HepG2 (cell line): ENCODE measurements around the gene RPL41. TPM values are rescaled to one million over a fixed set of nuclear protein-coding genes. Genes with fewer than 3 reads are reported as not detected.

Source experiments
- HNRNPK ChIP-seq: fragments of 200-400 bp; formaldehyde crosslinking; IDR thresholded peaks from 2 replicates; pipeline ENCODE4 v1.6.1; 2018; ENCODE audit warnings: low read length, low read depth, moderate library complexity, mild to moderate bottlenecking; ENCODE audit not compliant: poor library complexity, severe bottlenecking
- JDP2 ChIP-seq: sonication (generic); formaldehyde crosslinking; IDR thresholded peaks from 2 replicates; pipeline ENCODE4 v1.8.1; 2022; ENCODE audit warnings: missing genetic modification reagents, borderline replicate concordance
- LCORL ChIP-seq, 2 experiments: fragments of 450-650 bp in 1 of 2; sonication (generic) in 1 of 2; formaldehyde crosslinking in 1 of 2; IDR thresholded peaks; 2 replicates each; pipeline versions ENCODE4 v1.5.0 to v1.6.1; 2017 to 2020; ENCODE audit warnings: antibody characterized with exemption in 1 of 2, missing genetic modification reagents in 1 of 2
- PRPF4 ChIP-seq: fragments of 200-400 bp; formaldehyde crosslinking; IDR thresholded peaks from 2 replicates; pipeline ENCODE4 v1.6.1; 2016; ENCODE audit warnings: low read length, low read depth; ENCODE audit not compliant: poor library complexity, severe bottlenecking
- ZNF33A ChIP-seq: sonication (generic); formaldehyde crosslinking; IDR thresholded peaks from 2 replicates; pipeline ENCODE4 v1.5.1; 2020; ENCODE audit warnings: missing genetic modification reagents, mild to moderate bottlenecking, moderate library complexity, borderline replicate concordance
- polyA plus RNA-seq, 8 experiments: library from polyadenylated mRNA; depleted of rRNA in 3 of 8; stranded (reverse) in 7 of 8; unstranded in 1 of 8; fragments of >200 nt; fragmentation: Illumina TruSeq in 4 of 8; extraction: Trizol in 4 of 8; gene quantifications; 2 replicates each; pipeline versions ENCODE4 v1.2.1 to v1.2.3, GENCODE V29; 2011 to 2016; ENCODE audit warnings: low read depth in 4 of 8, missing spikeins in 1 of 8, mixed read lengths in 1 of 8; ENCODE audit not compliant: insufficient read depth in 1 of 8
- total RNA-seq, 5 experiments: library from RNA; depleted of rRNA; stranded (reverse); fragments of >200 nt; fragmentation: Illumina TruSeq; extraction: Trizol; gene quantifications; 2 replicates each; pipeline ENCODE4 v1.2.3, GENCODE V29; 2016; ENCODE audit warnings: low read depth in 1 of 5
- TF ChIP-seq, protein P1 (sequence below): sonication (generic); formaldehyde crosslinking; IDR thresholded peaks from 2 replicates; pipeline ENCODE4 v1.4.0; 2020; ENCODE audit warnings: mild to moderate bottlenecking, missing genetic modification reagents
- TF ChIP-seq, protein P2 (sequence below): sonication (generic); formaldehyde crosslinking; IDR thresholded peaks from 2 replicates; pipeline ENCODE4 v1.9.0; 2022; ENCODE audit warnings: missing genetic modification reagents, mild to moderate bottlenecking, borderline replicate concordance
- TF ChIP-seq, protein P3 (sequence below): sonication (generic); formaldehyde crosslinking; IDR thresholded peaks from 2 replicates; pipeline ENCODE4 v1.5.0; 2020; ENCODE audit warnings: missing genetic modification reagents
- TF ChIP-seq, protein P4 (sequence below): sonication (generic); formaldehyde crosslinking; IDR thresholded peaks from 2 replicates; pipeline ENCODE4 v1.4.0; 2020; ENCODE audit warnings: mild to moderate bottlenecking, low read depth, missing genetic modification reagents
- TF ChIP-seq, protein P5 (sequence below): sonication (generic); formaldehyde crosslinking; IDR thresholded peaks from 2 replicates; pipeline ENCODE4 v1.4.0; 2020; ENCODE audit warnings: missing genetic modification reagents, borderline replicate concordance

Gene RPL41
- total and polyA plus RNA-seq, 2 of the 13 experiments (the other 11 are each of a cell fraction or from before 2014, with no cell fraction given): 4,012 to 7,670 TPM

DNA sequence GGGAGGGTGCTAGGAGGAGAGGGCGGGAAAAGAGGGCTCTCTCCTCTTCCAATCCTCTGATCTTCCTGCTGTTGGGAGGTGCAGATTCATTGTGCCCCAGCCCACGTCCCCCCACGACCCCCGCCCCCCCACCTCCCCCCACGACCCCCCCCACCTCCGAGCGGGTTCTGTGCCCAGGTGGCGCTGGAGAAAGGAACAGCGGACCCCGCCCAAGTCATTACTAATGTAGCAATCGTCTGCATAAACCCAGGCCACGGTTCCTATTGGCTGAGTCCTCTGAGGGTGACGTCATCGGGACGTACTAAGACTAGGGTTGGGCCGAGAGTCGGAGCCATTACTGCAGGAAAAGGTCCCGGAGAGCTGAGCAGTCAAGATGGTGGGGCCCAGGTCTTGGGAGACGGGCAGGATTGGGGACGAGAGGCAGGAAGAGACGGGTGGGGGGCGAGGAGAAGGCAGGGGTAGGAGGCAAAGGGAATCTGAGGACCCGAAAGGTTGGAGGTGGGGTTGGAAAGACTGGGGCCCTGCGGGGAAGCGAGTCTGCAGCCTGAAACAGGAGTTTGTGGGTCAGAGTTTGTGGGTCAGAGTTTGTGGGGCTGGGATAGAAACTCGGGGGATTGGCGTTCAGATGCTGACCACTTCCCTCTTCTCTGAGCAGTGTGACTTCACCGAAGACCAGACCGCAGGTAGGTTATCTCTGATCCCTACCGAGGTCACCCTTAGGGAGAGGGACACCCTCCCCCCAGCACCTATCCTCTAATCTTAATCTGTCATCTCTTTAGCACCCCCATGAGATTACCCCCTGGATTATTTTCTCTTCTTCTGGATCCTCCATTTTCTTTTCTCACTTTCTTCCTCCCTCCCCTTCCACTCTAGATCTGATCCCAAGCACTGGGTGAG lies 41.8 kb downstream of the RPL41 start, which contains the start of gene MYL6 (continued):
- TF ChIP-seq, protein P1, sequence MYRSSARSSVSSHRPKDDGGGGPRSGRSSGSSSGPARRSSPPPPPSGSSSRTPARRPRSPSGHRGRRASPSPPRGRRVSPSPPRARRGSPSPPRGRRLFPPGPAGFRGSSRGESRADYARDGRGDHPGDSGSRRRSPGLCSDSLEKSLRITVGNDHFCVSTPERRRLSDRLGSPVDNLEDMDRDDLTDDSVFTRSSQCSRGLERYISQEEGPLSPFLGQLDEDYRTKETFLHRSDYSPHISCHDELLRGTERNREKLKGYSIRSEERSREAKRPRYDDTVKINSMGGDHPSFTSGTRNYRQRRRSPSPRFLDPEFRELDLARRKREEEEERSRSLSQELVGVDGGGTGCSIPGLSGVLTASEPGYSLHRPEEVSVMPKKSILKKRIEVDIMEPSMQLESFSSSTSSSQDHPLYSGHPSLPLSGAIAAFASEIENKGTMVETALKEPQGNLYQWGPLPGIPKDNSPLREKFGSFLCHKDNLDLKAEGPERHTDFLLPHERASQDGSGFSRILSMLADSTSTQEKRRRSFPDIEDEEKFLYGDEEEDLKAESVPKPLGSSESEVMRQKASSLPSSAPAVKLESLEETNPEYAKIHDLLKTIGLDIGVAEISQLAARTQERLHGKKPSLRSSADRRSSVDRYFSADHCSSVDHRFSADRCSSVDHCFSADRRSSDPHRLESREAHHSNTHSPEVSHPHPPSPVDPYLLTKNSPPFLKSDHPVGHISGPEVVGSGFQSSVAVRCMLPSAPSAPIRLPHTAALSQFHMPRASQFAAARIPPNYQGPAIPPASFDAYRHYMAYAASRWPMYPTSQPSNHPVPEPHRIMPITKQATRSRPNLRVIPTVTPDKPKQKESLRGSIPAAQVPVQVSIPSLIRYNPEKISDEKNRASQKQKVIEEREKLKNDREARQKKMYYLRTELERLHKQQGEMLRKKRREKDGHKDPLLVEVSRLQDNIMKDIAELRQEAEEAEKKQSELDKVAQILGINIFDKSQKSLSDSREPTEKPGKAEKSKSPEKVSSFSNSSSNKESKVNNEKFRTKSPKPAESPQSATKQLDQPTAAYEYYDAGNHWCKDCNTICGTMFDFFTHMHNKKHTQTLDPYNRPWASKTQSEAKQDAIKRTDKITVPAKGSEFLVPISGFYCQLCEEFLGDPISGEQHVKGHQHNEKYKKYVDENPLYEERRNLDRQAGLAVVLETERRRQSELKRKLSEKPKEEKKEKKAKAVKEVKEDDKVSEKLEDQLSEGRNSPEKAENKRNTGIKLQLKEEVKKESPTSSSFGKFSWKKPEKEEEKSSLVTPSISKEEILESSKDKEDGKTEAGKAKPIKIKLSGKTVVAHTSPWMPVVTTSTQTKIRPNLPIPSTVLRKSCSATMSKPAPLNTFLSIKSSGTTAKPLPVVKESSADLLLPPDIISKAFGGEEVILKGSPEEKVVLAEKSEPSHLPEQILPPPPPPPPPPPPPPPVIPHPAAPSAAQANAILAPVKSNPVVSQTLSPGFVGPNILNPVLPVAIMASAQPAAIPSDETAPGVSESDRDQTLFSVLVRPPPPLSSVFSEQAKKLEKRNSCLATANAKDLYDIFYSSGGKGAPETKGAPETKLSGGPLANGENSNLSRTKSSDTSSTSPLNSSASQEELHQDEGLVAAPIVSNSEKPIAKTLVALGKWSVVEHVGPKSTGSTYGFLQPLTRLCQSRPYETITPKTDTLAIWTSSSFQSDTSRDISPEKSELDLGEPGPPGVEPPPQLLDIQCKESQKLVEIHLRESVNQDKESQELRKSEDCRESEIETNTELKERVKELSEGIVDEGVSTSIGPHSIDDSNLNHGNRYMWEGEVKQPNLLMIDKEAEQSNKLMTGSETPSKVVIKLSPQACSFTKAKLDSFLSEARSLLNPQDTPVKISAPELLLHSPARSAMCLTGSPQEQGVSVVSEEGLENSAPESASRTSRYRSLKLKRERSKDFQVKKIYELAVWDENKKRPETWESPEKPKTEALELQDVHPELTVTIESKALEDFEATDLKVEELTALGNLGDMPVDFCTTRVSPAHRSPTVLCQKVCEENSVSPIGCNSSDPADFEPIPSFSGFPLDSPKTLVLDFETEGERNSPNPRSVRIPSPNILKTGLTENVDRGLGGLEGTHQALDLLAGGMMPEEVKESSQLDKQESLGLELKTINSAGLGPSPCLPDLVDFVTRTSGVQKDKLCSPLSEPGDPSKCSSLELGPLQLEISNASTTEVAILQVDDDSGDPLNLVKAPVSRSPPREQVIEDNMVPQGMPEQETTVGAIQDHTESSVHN: peak; percentile 75; the same call in 1 of the 2 replicates
- TF ChIP-seq, protein P2, sequence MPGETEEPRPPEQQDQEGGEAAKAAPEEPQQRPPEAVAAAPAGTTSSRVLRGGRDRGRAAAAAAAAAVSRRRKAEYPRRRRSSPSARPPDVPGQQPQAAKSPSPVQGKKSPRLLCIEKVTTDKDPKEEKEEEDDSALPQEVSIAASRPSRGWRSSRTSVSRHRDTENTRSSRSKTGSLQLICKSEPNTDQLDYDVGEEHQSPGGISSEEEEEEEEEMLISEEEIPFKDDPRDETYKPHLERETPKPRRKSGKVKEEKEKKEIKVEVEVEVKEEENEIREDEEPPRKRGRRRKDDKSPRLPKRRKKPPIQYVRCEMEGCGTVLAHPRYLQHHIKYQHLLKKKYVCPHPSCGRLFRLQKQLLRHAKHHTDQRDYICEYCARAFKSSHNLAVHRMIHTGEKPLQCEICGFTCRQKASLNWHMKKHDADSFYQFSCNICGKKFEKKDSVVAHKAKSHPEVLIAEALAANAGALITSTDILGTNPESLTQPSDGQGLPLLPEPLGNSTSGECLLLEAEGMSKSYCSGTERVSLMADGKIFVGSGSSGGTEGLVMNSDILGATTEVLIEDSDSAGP: peak; percentile 51; the same call in 1 of the 2 replicates
- TF ChIP-seq LCORL (IDR thresholded peaks at IDR 0.05): no peak
- TF ChIP-seq LCORL (CRISPR knock-in tag; IDR thresholded peaks at IDR 0.05): peak; percentile 36; the same call in 1 of the 2 replicates
- peak; percentile 82 for TF ChIP-seq HNRNPK
- 0 out of 2 replicates have a peak, but pooled peaks have one; percentile 33 for TF ChIP-seq ZNF33A
- TF ChIP-seq, protein P3, sequence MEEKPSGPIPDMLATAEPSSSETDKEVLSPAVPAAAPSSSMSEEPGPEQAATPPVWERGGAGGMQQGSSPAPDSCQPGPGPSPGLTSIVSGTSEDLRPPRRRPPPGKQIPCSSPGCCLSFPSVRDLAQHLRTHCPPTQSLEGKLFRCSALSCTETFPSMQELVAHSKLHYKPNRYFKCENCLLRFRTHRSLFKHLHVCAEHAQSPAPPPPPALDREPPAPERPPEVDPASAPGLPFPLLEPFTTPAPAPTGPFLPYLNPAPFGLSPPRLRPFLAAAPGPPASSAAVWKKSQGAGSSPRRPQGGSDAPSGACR (CRISPR knock-in tag): peak; percentile 39
- no peak for TF ChIP-seq JDP2
- TF ChIP-seq PRPF4: no peak
- TF ChIP-seq, protein P4, sequence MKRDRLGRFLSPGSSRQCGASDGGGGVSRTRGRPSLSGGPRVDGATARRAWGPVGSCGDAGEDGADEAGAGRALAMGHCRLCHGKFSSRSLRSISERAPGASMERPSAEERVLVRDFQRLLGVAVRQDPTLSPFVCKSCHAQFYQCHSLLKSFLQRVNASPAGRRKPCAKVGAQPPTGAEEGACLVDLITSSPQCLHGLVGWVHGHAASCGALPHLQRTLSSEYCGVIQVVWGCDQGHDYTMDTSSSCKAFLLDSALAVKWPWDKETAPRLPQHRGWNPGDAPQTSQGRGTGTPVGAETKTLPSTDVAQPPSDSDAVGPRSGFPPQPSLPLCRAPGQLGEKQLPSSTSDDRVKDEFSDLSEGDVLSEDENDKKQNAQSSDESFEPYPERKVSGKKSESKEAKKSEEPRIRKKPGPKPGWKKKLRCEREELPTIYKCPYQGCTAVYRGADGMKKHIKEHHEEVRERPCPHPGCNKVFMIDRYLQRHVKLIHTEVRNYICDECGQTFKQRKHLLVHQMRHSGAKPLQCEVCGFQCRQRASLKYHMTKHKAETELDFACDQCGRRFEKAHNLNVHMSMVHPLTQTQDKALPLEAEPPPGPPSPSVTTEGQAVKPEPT (CRISPR knock-in tag): no peak
- TF ChIP-seq, protein P5, sequence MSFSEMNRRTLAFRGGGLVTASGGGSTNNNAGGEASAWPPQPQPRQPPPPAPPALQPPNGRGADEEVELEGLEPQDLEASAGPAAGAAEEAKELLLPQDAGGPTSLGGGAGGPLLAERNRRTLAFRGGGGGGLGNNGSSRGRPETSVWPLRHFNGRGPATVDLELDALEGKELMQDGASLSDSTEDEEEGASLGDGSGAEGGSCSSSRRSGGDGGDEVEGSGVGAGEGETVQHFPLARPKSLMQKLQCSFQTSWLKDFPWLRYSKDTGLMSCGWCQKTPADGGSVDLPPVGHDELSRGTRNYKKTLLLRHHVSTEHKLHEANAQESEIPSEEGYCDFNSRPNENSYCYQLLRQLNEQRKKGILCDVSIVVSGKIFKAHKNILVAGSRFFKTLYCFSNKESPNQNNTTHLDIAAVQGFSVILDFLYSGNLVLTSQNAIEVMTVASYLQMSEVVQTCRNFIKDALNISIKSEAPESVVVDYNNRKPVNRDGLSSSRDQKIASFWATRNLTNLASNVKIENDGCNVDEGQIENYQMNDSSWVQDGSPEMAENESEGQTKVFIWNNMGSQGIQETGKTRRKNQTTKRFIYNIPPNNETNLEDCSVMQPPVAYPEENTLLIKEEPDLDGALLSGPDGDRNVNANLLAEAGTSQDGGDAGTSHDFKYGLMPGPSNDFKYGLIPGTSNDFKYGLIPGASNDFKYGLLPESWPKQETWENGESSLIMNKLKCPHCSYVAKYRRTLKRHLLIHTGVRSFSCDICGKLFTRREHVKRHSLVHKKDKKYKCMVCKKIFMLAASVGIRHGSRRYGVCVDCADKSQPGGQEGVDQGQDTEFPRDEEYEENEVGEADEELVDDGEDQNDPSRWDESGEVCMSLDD (CRISPR knock-in tag): no peak
